Measurements from ENCODE around the gene BBLN.

GRCh38 chr9:128151309-128152132 lies 8.5 kb upstream of the BBLN start:
- TF ChIP-seq, protein P1, sequence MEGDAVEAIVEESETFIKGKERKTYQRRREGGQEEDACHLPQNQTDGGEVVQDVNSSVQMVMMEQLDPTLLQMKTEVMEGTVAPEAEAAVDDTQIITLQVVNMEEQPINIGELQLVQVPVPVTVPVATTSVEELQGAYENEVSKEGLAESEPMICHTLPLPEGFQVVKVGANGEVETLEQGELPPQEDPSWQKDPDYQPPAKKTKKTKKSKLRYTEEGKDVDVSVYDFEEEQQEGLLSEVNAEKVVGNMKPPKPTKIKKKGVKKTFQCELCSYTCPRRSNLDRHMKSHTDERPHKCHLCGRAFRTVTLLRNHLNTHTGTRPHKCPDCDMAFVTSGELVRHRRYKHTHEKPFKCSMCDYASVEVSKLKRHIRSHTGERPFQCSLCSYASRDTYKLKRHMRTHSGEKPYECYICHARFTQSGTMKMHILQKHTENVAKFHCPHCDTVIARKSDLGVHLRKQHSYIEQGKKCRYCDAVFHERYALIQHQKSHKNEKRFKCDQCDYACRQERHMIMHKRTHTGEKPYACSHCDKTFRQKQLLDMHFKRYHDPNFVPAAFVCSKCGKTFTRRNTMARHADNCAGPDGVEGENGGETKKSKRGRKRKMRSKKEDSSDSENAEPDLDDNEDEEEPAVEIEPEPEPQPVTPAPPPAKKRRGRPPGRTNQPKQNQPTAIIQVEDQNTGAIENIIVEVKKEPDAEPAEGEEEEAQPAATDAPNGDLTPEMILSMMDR (conservative IDR thresholded peaks at IDR 0.05): no peak
- TF ChIP-seq ZFX (IDR thresholded peaks at IDR 0.05): no peak
